T-cell (primary cell): ENCODE measurements around the gene ATP6V1B1. TPM values are rescaled to one million over a fixed set of nuclear protein-coding genes. Genes with fewer than 3 reads are reported as not detected.

Experiments used
- ATAC-seq, 4 experiments: fragments of 200-7000 bp in 3 of 4; fragments of 150-1000 bp in 1 of 4; cut with Tn5 transposase; replicated peaks in 1 of 4; 1 replicate in 3 of 4; 2 replicates in 1 of 4; pipeline ENCODE4 v1.10.0; 2021; ENCODE audit warnings: moderate library complexity in 3 of 4, mild to moderate bottlenecking in 2 of 4, moderate number of reproducible peaks in 1 of 4
- CTCF ChIA-PET, 2 donors: fragments of 300-600 bp; sonication (Branson Sonifier 250); formaldehyde crosslinking; loops; one replicate each; lab custom pipeline; 2022; ENCODE audit warnings: antibody characterized with exemption in 2 of 2; lab: Charles Lee
- POLR2A ChIA-PET, 2 donors: fragments of 300-600 bp; sonication (Branson Sonifier 250); formaldehyde crosslinking; loops; one replicate each; lab custom pipeline; 2022; ENCODE audit warnings: antibody characterized with exemption in 2 of 2; lab: Charles Lee
- DNase-seq, 35 experiments: peaks; one replicate each; pipeline versions ENCODE4 v3.0.0 to v3.0.0-alpha.2; 2013 to 2023
- H3K27ac ChIP-seq: one replicate; pipeline ENCODE4 v1.5.1; 2013; ENCODE audit warnings: low read length
- H3K27me3 ChIP-seq, 2 experiments: replicated peaks in 1 of 2; 1 replicate in 1 of 2; 2 replicates in 1 of 2; pipeline versions ENCODE4 v1.6.1 to v1.7.0; 2013; ENCODE audit warnings: low read length in 1 of 2, mixed read lengths in 1 of 2; ENCODE audit not compliant: control insufficient read depth in 2 of 2, insufficient read depth in 2 of 2; ENCODE audit errors: extremely low read depth in 1 of 2
- H3K36me3 ChIP-seq, 2 donors: 1 replicate in 1 of 2; 2 replicates in 1 of 2; pipeline versions ENCODE4 v1.6.1 to v1.7.0; 2013; ENCODE audit warnings: low read length in 1 of 2; ENCODE audit not compliant: control insufficient read depth in 2 of 2, insufficient read depth in 1 of 2; ENCODE audit errors: extremely low read depth in 1 of 2
- H3K4me1 ChIP-seq, 2 experiments: 1 replicate in 1 of 2; 2 replicates in 1 of 2; pipeline versions ENCODE4 v1.6.1 to v1.7.0; 2013; ENCODE audit warnings: low read length in 2 of 2, mixed read lengths in 1 of 2; ENCODE audit not compliant: insufficient read depth in 2 of 2, control insufficient read depth in 1 of 2; ENCODE audit errors: extremely low read depth in 1 of 2
- H3K4me3 ChIP-seq, 2 donors: 1 replicate in 1 of 2; 2 replicates in 1 of 2; pipeline versions ENCODE4 v1.5.1 to v1.7.0; 2013; ENCODE audit warnings: mild to moderate bottlenecking in 2 of 2, low read length in 1 of 2, moderate library complexity in 1 of 2; ENCODE audit not compliant: control insufficient read depth in 1 of 2; ENCODE audit errors: extremely low read depth in 1 of 2
- H3K9me3 ChIP-seq: 2 replicates; pipeline ENCODE4 v1.7.0; 2013
- H3K27ac Mint-ChIP-seq, 2 donors: one replicate each; pipeline ENCODE4 v1.8.0; 2020 to 2021; ENCODE audit warnings: mild to moderate bottlenecking in 2 of 2, mixed read lengths in 2 of 2
- H3K27me3 Mint-ChIP-seq, 2 donors: one replicate each; pipeline ENCODE4 v1.8.0; 2021 to 2022; ENCODE audit warnings: mixed read lengths in 2 of 2
- H3K36me3 Mint-ChIP-seq: one replicate; pipeline ENCODE4 v1.8.0; 2021; ENCODE audit warnings: mixed read lengths
- H3K4me1 Mint-ChIP-seq, 3 donors: one replicate each; pipeline ENCODE4 v1.8.0; 2020 to 2022; ENCODE audit warnings: mixed read lengths in 3 of 3, mild to moderate bottlenecking in 1 of 3
- H3K4me3 Mint-ChIP-seq, 3 donors: one replicate each; pipeline ENCODE4 v1.8.0; 2020 to 2022; ENCODE audit warnings: mild to moderate bottlenecking in 3 of 3, mixed read lengths in 3 of 3, moderate library complexity in 3 of 3
- H3K9me3 Mint-ChIP-seq, 3 donors: one replicate each; pipeline ENCODE4 v1.8.0; 2020 to 2022; ENCODE audit warnings: mixed read lengths in 3 of 3
- WGBS: methylation state at CpG from one replicate; pipeline ENCODE4 v1.1.5; 2013; ENCODE audit warnings: missing lambda C conversion rate; ENCODE audit not compliant: insufficient coverage; 5-methylcytosine and 5-hydroxymethylcytosine counted together
- total RNA-seq, 35 experiments: library from RNA in 6 of 35; stranded (reverse) in 6 of 35; fragments of 120-200 nt in 1 of 35; gene quantifications; one replicate each; pipeline versions ENCODE4 v1.2.1 to v1.2.4 and lab custom pipeline; 2013 to 2026

ATP6V1B1 gene
- total RNA-seq, 5 donors from 2014 or later (not counting 1 experiment from before 2014, with no cell fraction given) = not detected

DNA sequence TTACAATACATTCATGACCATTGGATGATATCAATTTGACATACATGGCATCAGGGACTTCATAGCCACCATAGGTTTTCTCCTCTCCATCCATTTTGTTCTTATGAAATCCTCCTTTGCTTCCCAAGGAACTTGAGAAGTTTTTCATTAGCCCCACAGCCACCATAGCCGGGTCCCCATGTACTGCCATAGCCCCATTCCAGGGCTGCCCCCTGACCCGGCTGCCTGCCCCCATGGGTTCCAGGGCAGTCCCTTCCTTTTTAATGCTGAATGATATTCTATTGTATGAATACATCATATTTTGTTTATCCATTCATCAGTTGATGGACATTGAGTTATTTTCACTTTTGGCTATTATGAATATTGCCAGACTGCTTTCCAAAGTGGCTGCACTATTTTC, 20.4 kb downstream of the ATP6V1B1 start:
- POLR2A ChIA-PET = interaction anchor here in 1 of 2 donors (0.6 kb wide), 1 partner anchor 1586 kb away, joined by 3 read pairs; no protein-coding TSS in a partner anchor

GRCh38 chr2:70957798-70958197, 22.1 kb downstream of the ATP6V1B1 start:
- H3K36me3 ChIP-seq = no peaks in the 10 kb centered on the region
- Mint-ChIP-seq H3K4me1 (peaks cover 3 to 5% (median 5%) of the 10 kb centered on the region in 3 donors), H3K27ac (no peak overlapping the region), H3K9me3 (no peaks in the 10 kb centered on the region), H3K4me3 (no peak overlapping the region), H3K36me3 (no peaks in the 10 kb centered on the region), H3K27me3 (peaks cover 36 to 61% of the 10 kb centered on the region in 2 donors)
- H3K27ac ChIP-seq = no peak overlapping the region
- no CpG with 5 or more reads among the region's 6 CpGs for WGBS
- POLR2A ChIA-PET = no interaction called here
- ATAC-seq (no peak), DNase-seq (no peak)
- H3K4me1 ChIP-seq = peaks cover 0 to 6% of the 10 kb centered on the region in 2 experiments
- peaks cover 10 to 66% of the 10 kb centered on the region in 2 experiments for H3K27me3 ChIP-seq
- H3K4me3 ChIP-seq = no peak overlapping the region
- CTCF ChIA-PET = interaction anchor here in 1 of 2 donors (0.5 kb wide), 1 partner anchor 26 kb away, joined by 3 read pairs; no protein-coding TSS in a partner anchor
- no peaks in the 10 kb centered on the region for H3K9me3 ChIP-seq

More for the DNA sequence above, 20.4 kb downstream of the ATP6V1B1 start:
- CTCF ChIA-PET = no interaction called here
- H3K9me3 Mint-ChIP-seq = no peaks in the 10 kb centered on the region
- H3K4me1 Mint-ChIP-seq = peaks cover 3 to 5% (median 5%) of the 10 kb centered on the region in 3 donors
- peaks cover 15 to 51% of the 10 kb centered on the region in 2 experiments for H3K27me3 ChIP-seq
- no peaks in the 10 kb centered on the region for H3K9me3 ChIP-seq
- H3K36me3 ChIP-seq = no peaks in the 10 kb centered on the region
- no peak overlapping the region for H3K4me3 Mint-ChIP-seq
- H3K4me1 ChIP-seq = peaks cover 0 to 6% of the 10 kb centered on the region in 2 experiments
- H3K36me3 Mint-ChIP-seq = no peaks in the 10 kb centered on the region
- no peak overlapping the region for H3K4me3 ChIP-seq
- no peak for DNase-seq
- no peak overlapping the region for H3K27ac ChIP-seq
- H3K27me3 Mint-ChIP-seq = peaks cover 32 to 55% of the 10 kb centered on the region in 2 donors
- no CpG with 5 or more reads among the region's 2 CpGs for WGBS
- no peak overlapping the region for H3K27ac Mint-ChIP-seq
- ATAC-seq = no peak

DNA sequence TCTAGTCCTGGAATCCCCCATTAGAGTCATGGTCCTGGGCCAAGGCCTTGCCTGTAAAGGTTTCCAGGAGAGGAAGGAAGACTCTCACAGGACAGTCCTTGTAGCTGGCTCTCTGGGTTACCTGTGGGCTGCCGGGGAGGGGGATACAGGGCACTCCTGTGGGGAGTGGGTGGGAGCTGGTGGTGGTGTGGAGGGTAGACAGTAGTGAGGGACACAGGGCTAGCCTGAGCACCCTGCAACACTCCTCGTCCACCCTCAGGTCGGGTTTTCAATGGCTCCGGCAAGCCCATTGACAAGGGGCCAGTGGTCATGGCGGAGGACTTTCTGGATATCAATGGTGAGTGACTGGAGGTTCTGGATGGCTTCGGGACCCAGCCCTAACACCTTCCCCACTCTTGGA, 23.1 kb downstream of the ATP6V1B1 start:
- CTCF ChIA-PET = interaction anchor here in 1 of 2 donors (0.6 kb wide), 1 partner anchor 11 kb away, joined by 3 read pairs; no protein-coding TSS in a partner anchor
- no peaks in the 10 kb centered on the region for H3K36me3 Mint-ChIP-seq
- no peak overlapping the region for H3K27ac ChIP-seq
- POLR2A ChIA-PET = no interaction called here
- peaks cover 9 to 75% of the 10 kb centered on the region in 2 experiments for H3K27me3 ChIP-seq
- peaks cover 0 to 6% of the 10 kb centered on the region in 2 experiments for H3K4me1 ChIP-seq
- H3K4me1 Mint-ChIP-seq = peaks cover 3 to 5% (median 5%) of the 10 kb centered on the region in 3 donors
- H3K27ac Mint-ChIP-seq = no peak overlapping the region
- no peaks in the 10 kb centered on the region for H3K9me3 Mint-ChIP-seq
- no peak overlapping the region for H3K4me3 Mint-ChIP-seq
- no peaks in the 10 kb centered on the region for H3K9me3 ChIP-seq
- 100% methylated on average over 1 of the region's 6 CpGs for WGBS
- ATAC-seq (no peak), DNase-seq (no peak)
- H3K27me3 Mint-ChIP-seq = peaks cover 37 to 68% of the 10 kb centered on the region in 2 donors
- no peak overlapping the region for H3K4me3 ChIP-seq
- H3K36me3 ChIP-seq = no peaks in the 10 kb centered on the region

GRCh38 chr2:70959271-70959761, 23.6 kb downstream of the ATP6V1B1 start:
- POLR2A ChIA-PET = no interaction called here
- H3K27ac ChIP-seq = no peak overlapping the region
- H3K27me3 Mint-ChIP-seq = peaks cover 37 to 66% of the 10 kb centered on the region in 2 donors
- no peak for ATAC-seq
- WGBS = 91% methylated on average over 9 of the region's 9 CpGs
- CTCF ChIA-PET = no interaction called here
- no peak overlapping the region for H3K4me3 ChIP-seq
- no peaks in the 10 kb centered on the region for H3K9me3 Mint-ChIP-seq
- peaks cover 3 to 5% (median 5%) of the 10 kb centered on the region in 3 donors for H3K4me1 Mint-ChIP-seq
- no peaks in the 10 kb centered on the region for H3K36me3 Mint-ChIP-seq
- no peaks in the 10 kb centered on the region for H3K9me3 ChIP-seq
- H3K27me3 ChIP-seq = peaks cover 9 to 78% of the 10 kb centered on the region in 2 experiments
- peak in 2 of 35 experiments; percentile 4 to 9 for DNase-seq
- no peak overlapping the region for H3K4me3 Mint-ChIP-seq
- H3K4me1 ChIP-seq = peaks cover 0 to 7% of the 10 kb centered on the region in 2 experiments
- no peak overlapping the region for H3K27ac Mint-ChIP-seq
- no peaks in the 10 kb centered on the region for H3K36me3 ChIP-seq

- H3K36me3 Mint-ChIP-seq = no peaks in the 10 kb centered on the region
- peaks cover 33 to 61% of the 10 kb centered on the region in 2 donors for H3K27me3 Mint-ChIP-seq
- 87% methylated on average over 15 of the region's 17 CpGs for WGBS
- ChIA-PET POLR2A (no interaction called here), CTCF (interaction anchor here (0.6 to 0.7 kb wide), 2 partner anchors 36 to 1144 kb away, joined by 4 to 5 read pairs; no protein-coding TSS in a partner anchor)
- peaks cover 5 to 79% of the 10 kb centered on the region in 2 experiments for H3K27me3 ChIP-seq
- no peak overlapping the region for H3K4me3 Mint-ChIP-seq
- no peak overlapping the region for H3K27ac Mint-ChIP-seq
- no peaks in the 10 kb centered on the region for H3K9me3 Mint-ChIP-seq
- DNase-seq = peak in 2 of 35 experiments; percentile 4 to 10
- no peaks in the 10 kb centered on the region for H3K36me3 ChIP-seq
- no peak overlapping the region for H3K4me3 ChIP-seq
- no peak overlapping the region for H3K27ac ChIP-seq
- ATAC-seq = no peak
- H3K9me3 ChIP-seq = no peaks in the 10 kb centered on the region
- peaks cover 2 to 15% of the 10 kb centered on the region in 2 experiments for H3K4me1 ChIP-seq
- peaks cover 8 to 11% (median 9%) of the 10 kb centered on the region in 3 donors for H3K4me1 Mint-ChIP-seq
Measured at GRCh38 chr2:70959851-70960832, 24.4 kb downstream of the ATP6V1B1 start.
